Neural crest cell (in vitro differentiated cells): ENCODE measurements around the gene EIPR1. TPM values are rescaled to one million over a fixed set of nuclear protein-coding genes. Genes with fewer than 3 reads are reported as not detected.

Experiments used
- DNase-seq: peaks from one replicate; pipeline ENCODE4 v3.0.0; 2021; ENCODE audit warnings: low read depth, mixed read lengths, low spot score
- H3K27ac Mint-ChIP-seq: one replicate; pipeline ENCODE4 v1.8.0; 2021; ENCODE audit warnings: mild to moderate bottlenecking, mixed read lengths; ENCODE audit not compliant: unreplicated experiment
- H3K27me3 Mint-ChIP-seq: 2 replicates; pipeline ENCODE4 v1.8.0; 2021; ENCODE audit warnings: low read depth, mild to moderate bottlenecking, mixed read lengths
- H3K36me3 Mint-ChIP-seq: 2 replicates; pipeline ENCODE4 v1.8.0; 2021; ENCODE audit warnings: low read depth, mild to moderate bottlenecking, mixed read lengths
- H3K4me1 Mint-ChIP-seq: 2 replicates; pipeline ENCODE4 v1.8.0; 2021; ENCODE audit warnings: mixed read lengths
- H3K4me3 Mint-ChIP-seq: one replicate; pipeline ENCODE4 v1.8.0; 2021; ENCODE audit warnings: mild to moderate bottlenecking, mixed read lengths
- H3K9me3 Mint-ChIP-seq: 2 replicates; pipeline ENCODE4 v1.8.0; 2021; ENCODE audit warnings: mixed read lengths
- total RNA-seq: library from RNA; stranded (reverse); gene quantifications from 2 replicates; pipeline ENCODE4 v1.2.1, GENCODE V29; 2021
- TF ChIP-seq, protein P1 (sequence below): fragments of 200-600 bp; sonication (generic); conservative IDR thresholded peaks from 2 replicates; pipeline ENCODE4 v1.5.0; 2021; ENCODE audit warnings: antibody characterized with exemption, mild to moderate bottlenecking

EIPR1 gene
- total RNA-seq, 1 donor from 2014 or later: 33.0 TPM

GRCh38 chr2:3198119-3198518 is 179.5 kb downstream of the EIPR1 start:
- H3K36me3 Mint-ChIP-seq: no peaks in the 10 kb centered on the region
- H3K27ac Mint-ChIP-seq: no peak overlapping the region
- H3K27me3 Mint-ChIP-seq: no peaks in the 10 kb centered on the region
- H3K9me3 Mint-ChIP-seq: no peaks in the 10 kb centered on the region
- peak; percentile 34 for DNase-seq
- H3K4me3 Mint-ChIP-seq: peak overlapping the region; percentile 24
- TF ChIP-seq, protein P1, sequence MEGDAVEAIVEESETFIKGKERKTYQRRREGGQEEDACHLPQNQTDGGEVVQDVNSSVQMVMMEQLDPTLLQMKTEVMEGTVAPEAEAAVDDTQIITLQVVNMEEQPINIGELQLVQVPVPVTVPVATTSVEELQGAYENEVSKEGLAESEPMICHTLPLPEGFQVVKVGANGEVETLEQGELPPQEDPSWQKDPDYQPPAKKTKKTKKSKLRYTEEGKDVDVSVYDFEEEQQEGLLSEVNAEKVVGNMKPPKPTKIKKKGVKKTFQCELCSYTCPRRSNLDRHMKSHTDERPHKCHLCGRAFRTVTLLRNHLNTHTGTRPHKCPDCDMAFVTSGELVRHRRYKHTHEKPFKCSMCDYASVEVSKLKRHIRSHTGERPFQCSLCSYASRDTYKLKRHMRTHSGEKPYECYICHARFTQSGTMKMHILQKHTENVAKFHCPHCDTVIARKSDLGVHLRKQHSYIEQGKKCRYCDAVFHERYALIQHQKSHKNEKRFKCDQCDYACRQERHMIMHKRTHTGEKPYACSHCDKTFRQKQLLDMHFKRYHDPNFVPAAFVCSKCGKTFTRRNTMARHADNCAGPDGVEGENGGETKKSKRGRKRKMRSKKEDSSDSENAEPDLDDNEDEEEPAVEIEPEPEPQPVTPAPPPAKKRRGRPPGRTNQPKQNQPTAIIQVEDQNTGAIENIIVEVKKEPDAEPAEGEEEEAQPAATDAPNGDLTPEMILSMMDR: no peak
- H3K4me1 Mint-ChIP-seq: peaks cover 13% of the 10 kb centered on the region

DNA sequence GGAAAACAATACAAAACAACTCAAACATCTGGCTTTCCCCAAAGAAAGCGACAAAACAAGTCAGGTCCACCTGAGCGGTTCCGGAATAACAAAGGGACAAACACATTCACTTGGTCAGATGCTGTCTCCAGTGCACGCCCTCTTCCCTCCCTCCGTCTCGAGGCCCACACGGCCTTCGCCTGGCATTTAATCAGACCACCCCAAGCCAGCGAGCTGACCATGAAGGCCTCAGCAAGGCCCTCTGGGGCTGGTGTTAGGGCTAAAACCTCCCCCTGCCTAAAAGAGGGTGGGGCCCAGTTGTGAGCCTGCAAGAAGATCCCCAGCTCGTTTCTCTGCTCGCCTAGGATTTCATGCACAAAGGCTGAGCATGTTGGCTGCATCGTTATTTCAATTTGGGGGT is 180.3 kb downstream of the EIPR1 start:
- Mint-ChIP-seq H3K4me1 (peaks cover 13% of the 10 kb centered on the region), H3K27ac (peak overlapping the region; percentile 19), H3K4me3 (no peak overlapping the region), H3K27me3 (no peaks in the 10 kb centered on the region), H3K9me3 (no peaks in the 10 kb centered on the region), H3K36me3 (no peaks in the 10 kb centered on the region)
- TF ChIP-seq, protein P1: no peak
- DNase-seq: no peak

DNA sequence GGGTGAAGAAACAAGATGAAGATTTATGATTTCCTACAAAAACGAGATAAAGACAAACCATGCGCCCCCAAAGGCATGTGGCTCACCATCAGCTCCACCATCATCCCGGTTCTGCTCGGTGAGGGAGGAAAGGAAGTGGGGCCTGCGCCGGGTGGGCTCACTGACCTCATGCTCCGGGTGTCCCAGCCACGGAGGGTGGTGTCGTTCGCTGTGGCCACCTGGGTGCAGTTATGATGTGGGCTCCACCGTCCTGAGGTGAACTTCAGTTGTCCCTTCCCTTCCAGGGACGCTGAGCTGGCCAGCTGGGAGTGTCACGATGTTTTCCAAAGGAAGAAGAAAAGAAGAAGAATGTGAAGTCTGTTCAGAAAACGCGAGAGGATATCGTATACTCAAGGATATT is 180.9 kb downstream of the EIPR1 start:
- H3K36me3 Mint-ChIP-seq: no peaks in the 10 kb centered on the region
- H3K27me3 Mint-ChIP-seq: no peaks in the 10 kb centered on the region
- no peak overlapping the region for H3K4me3 Mint-ChIP-seq
- H3K27ac Mint-ChIP-seq: no peak overlapping the region
- DNase-seq: no peak
- H3K9me3 Mint-ChIP-seq: no peaks in the 10 kb centered on the region
- TF ChIP-seq, protein P1: no peak
- peaks cover 13% of the 10 kb centered on the region for H3K4me1 Mint-ChIP-seq

GRCh38 chr2:3195641-3196476 is 181.8 kb downstream of the EIPR1 start:
- Mint-ChIP-seq H3K4me1 (peaks cover 13% of the 10 kb centered on the region), H3K36me3 (no peaks in the 10 kb centered on the region), H3K9me3 (no peaks in the 10 kb centered on the region), H3K27ac (no peak overlapping the region), H3K27me3 (no peaks in the 10 kb centered on the region), H3K4me3 (no peak overlapping the region)
- TF ChIP-seq, protein P1: no peak
- DNase-seq: no peak

DNA sequence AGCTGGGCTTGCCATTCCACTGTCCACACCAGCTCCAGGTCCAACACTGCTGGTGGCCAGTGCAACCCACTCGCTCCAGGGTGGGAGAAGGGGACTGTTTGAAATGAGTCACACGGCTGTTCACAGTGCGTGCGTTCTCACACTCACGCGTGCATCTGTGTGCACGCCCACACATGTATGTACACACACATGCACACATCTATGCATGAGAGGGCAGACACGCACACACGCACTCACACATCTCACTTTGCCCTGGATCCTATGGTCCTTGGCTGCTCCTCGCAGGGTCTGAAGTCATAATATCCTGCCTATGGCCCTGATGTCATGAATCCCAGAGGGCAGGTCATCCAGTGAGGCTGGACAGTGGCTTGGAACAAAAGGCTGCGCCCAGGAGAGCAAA is 182.8 kb downstream of the EIPR1 start:
- Mint-ChIP-seq H3K36me3 (no peaks in the 10 kb centered on the region), H3K4me1 (peaks cover 13% of the 10 kb centered on the region), H3K27me3 (no peaks in the 10 kb centered on the region), H3K4me3 (no peak overlapping the region), H3K9me3 (no peaks in the 10 kb centered on the region), H3K27ac (peak overlapping the region; percentile 58)
- no peak for DNase-seq
- TF ChIP-seq, protein P1: no peak
